A549 (cell line): ENCODE results near the gene EPPIN. TPM values are rescaled to one million over a fixed set of nuclear protein-coding genes. Genes with fewer than 3 reads are reported as not detected.

Source experiments
- ATAC-seq, 2 experiments: fragments of 200-7000 bp in 1 of 2; fragments of >200 bp in 1 of 2; cut with Nextera tagmentation in 1 of 2; cut with Tn5 transposase in 1 of 2; 3 replicates each; pipeline versions ENCODE4 v1.8.0 to v1.9.1; 2018 to 2020; ENCODE audit warnings: mild to moderate bottlenecking in 1 of 2, moderate library complexity in 1 of 2
- CTCF ChIA-PET: fragments of 300-600 bp; sonication (Branson Sonifier 250); formaldehyde crosslinking; extraction: SDS; loops from one replicate; lab custom pipeline; 2021; ENCODE audit warnings: antibody characterized with exemption, inconsistent platforms; lab: Yijun Ruan, JAX
- POLR2A ChIA-PET: fragments of 350-600 bp; formaldehyde crosslinking; extraction: SDS; loops from one replicate; lab custom pipeline; 2021; ENCODE audit warnings: antibody characterized with exemption, inconsistent platforms; lab: Yijun Ruan, JAX
- DNase-seq, 2 experiments: peaks; one replicate each; pipeline versions ENCODE4 v3.0.0 to v3.0.0-alpha.2; 2011 to 2016; ENCODE audit warnings: low read depth in 1 of 2, low spot score in 1 of 2
- FAIRE-seq: peaks from 2 replicates; lab custom pipeline; 2011; peaks lifted over from hg19 to GRCh38; lab: Jason Lieb, UNC
- H3K27ac ChIP-seq, 2 experiments: fragments of >200 bp; sonication (Bioruptor Twin); formaldehyde crosslinking; 3 replicates each; pipeline ENCODE4 v1.5.1; 2016 to 2017
- H3K4me1 ChIP-seq: fragments of >200 bp; sonication (Bioruptor Twin); formaldehyde crosslinking; 3 replicates; pipeline ENCODE4 v1.6.1; 2016
- H3K4me2 ChIP-seq: fragments of >200 bp; sonication (Bioruptor Twin); formaldehyde crosslinking; 3 replicates; pipeline ENCODE4 v1.6.1; 2016
- H3K4me3 ChIP-seq: fragments of >200 bp; sonication (Bioruptor Twin); formaldehyde crosslinking; 3 replicates; pipeline ENCODE4 v1.5.1; 2016
- H3K9me3 ChIP-seq: fragments of >200 bp; sonication (Bioruptor Twin); formaldehyde crosslinking; 3 replicates; pipeline ENCODE4 v1.6.1; 2016
- CHD2 ChIP-seq: fragments of 150-350 bp; IDR thresholded peaks from 2 replicates; pipeline ENCODE4 v1.6.1; 2014; ENCODE audit warnings: low read length; ENCODE audit not compliant: partially characterized antibody
- CTCF ChIP-seq: fragments of >200 bp; sonication (Bioruptor Twin); formaldehyde crosslinking; IDR thresholded peaks from 3 replicates; pipeline ENCODE4 v1.5.1; 2016
- E2F6 ChIP-seq: IDR thresholded peaks from 2 replicates; pipeline ENCODE4 v1.6.1; 2012; ENCODE audit warnings: low read depth, borderline replicate concordance
- EHF ChIP-seq: fragments of 250-450 bp; sonication (Bioruptor Pico); IDR thresholded peaks from 2 replicates; pipeline ENCODE4 v1.5.0; 2020; ENCODE audit warnings: mild to moderate bottlenecking
- FOSB ChIP-seq: fragments of 250-450 bp; sonication (Bioruptor Pico); IDR thresholded peaks from 2 replicates; pipeline ENCODE4 v1.5.0; 2020; ENCODE audit warnings: mild to moderate bottlenecking, moderate library complexity
- HEYL ChIP-seq: fragments of 250-450 bp; sonication (Bioruptor Pico); IDR thresholded peaks from 2 replicates; pipeline ENCODE4 v1.8.0; 2021; ENCODE audit warnings: mild to moderate bottlenecking, moderate library complexity
- JUN ChIP-seq, 2 experiments: fragments of >200 bp; sonication (Bioruptor Twin); formaldehyde crosslinking; IDR thresholded peaks; 2 replicates in 1 of 2; 3 replicates in 1 of 2; pipeline ENCODE4 v1.6.1; 2016 to 2017
- JUNB ChIP-seq: fragments of >200 bp; sonication (Bioruptor Twin); formaldehyde crosslinking; IDR thresholded peaks from 2 replicates; pipeline ENCODE4 v1.6.1; 2016
- KDM1A ChIP-seq: fragments of 200-600 bp; sonication (generic); IDR thresholded peaks from 2 replicates; pipeline ENCODE4 v1.6.1; 2016; ENCODE audit warnings: low read depth, mild to moderate bottlenecking
- KDM5A ChIP-seq: fragments of 200-600 bp; sonication (generic); IDR thresholded peaks from 2 replicates; pipeline ENCODE4 v1.6.1; 2016; ENCODE audit warnings: antibody characterized with exemption, mild to moderate bottlenecking
- NFE2L2 ChIP-seq: fragments of 150-350 bp; conservative IDR thresholded peaks from 2 replicates; pipeline ENCODE4 v1.6.1; 2014; ENCODE audit warnings: low read length
- NPAS2 ChIP-seq: fragments of 250-450 bp; sonication (Bioruptor Pico); IDR thresholded peaks from 2 replicates; pipeline ENCODE4 v1.8.0; 2022; ENCODE audit warnings: mild to moderate bottlenecking, moderate library complexity, borderline replicate concordance
- NR3C1 ChIP-seq: fragments of >200 bp; sonication (Bioruptor Twin); formaldehyde crosslinking; IDR thresholded peaks from 3 replicates; pipeline ENCODE4 v1.6.1; 2017
- RARB ChIP-seq: fragments of 250-450 bp; sonication (Bioruptor Pico); IDR thresholded peaks from 2 replicates; pipeline ENCODE4 v1.8.0; 2021; ENCODE audit warnings: mild to moderate bottlenecking, moderate library complexity
- RCOR1 ChIP-seq: fragments of 150-350 bp; IDR thresholded peaks from 2 replicates; pipeline ENCODE4 v1.6.1; 2014; ENCODE audit warnings: antibody characterized with exemption, low read length, low read depth
- REST ChIP-seq: fragments of 200-600 bp; sonication (generic); IDR thresholded peaks from 2 replicates; pipeline ENCODE4 v1.6.1; 2016; ENCODE audit warnings: antibody characterized with exemption, mild to moderate bottlenecking, moderate library complexity
- RNF2 ChIP-seq: fragments of 200-600 bp; sonication (generic); IDR thresholded peaks from 2 replicates; pipeline ENCODE4 v1.6.1; 2016; ENCODE audit warnings: low read depth, mild to moderate bottlenecking, antibody characterized with exemption, moderate library complexity, borderline replicate concordance
- SMC3 ChIP-seq: fragments of >200 bp; sonication (Bioruptor Twin); formaldehyde crosslinking; IDR thresholded peaks from 3 replicates; pipeline ENCODE4 v1.6.1; 2018; ENCODE audit warnings: inconsistent platforms
- WGBS: methylation state at CpG from one replicate; pipeline ENCODE4 v1.1.6; 2017; ENCODE audit errors: missing lambda C conversion rate; 5-methylcytosine and 5-hydroxymethylcytosine counted together
- polyA plus RNA-seq, 4 experiments: library from polyadenylated mRNA; depleted of rRNA in 3 of 4; stranded (reverse); fragments of >200 nt; fragmentation: RNase III in 1 of 4; extraction: RNeasy Plus Mini Kit Qiagen cat#74134 plus additional on column Dnase treatment in 1 of 4; gene quantifications; 2 replicates in 3 of 4; 3 replicates in 1 of 4; pipeline ENCODE4 v1.2.3, GENCODE V29; 2011 to 2017
- TF ChIP-seq, protein P1 (sequence below): IDR thresholded peaks from 2 replicates; pipeline ENCODE4 v1.6.1; 2012

EPPIN gene
- polyA plus RNA-seq, 2 of the 4 experiments (the other 2 are of a cell fraction): not detected

- CTCF ChIA-PET: interaction anchor here (1.4 kb wide), 1 partner anchor 21 kb away, joined by 3 read pairs; no protein-coding TSS in a partner anchor
- TF ChIP-seq E2F6 (no peak), JUNB (no peak), EHF (CRISPR knock-in tag) (no peak), CTCF (no peak), REST (no peak), CHD2 (no peak), NFE2L2 (no peak), NR3C1 (no peak), FOSB (CRISPR knock-in tag) (no peak)
- TF ChIP-seq, protein P1, sequence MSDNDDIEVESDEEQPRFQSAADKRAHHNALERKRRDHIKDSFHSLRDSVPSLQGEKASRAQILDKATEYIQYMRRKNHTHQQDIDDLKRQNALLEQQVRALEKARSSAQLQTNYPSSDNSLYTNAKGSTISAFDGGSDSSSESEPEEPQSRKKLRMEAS: no peak
Observed at GRCh38 chr20:45503403-45503802, 43.8 kb downstream of the EPPIN start.

GRCh38 chr20:45502561-45502960 lies 44.6 kb downstream of the EPPIN start:
- Histone ChIP-seq H3K4me1 (no peaks in the 10 kb centered on the region), H3K4me3 (no peak overlapping the region), H3K27ac (no peak overlapping the region), H3K9me3 (no peaks in the 10 kb centered on the region), H3K4me2 (no peak overlapping the region)
- no peak for DNase-seq
- no peak for FAIRE-seq
- POLR2A ChIA-PET: no interaction called here
- CTCF ChIA-PET: interaction anchor here (0.6 to 1.4 kb wide), 3 partner anchors 36 to 286 kb away, joined by 3 read pairs; no protein-coding TSS in a partner anchor
- TF ChIP-seq RARB (CRISPR knock-in tag): no peak
- no peak for TF ChIP-seq RCOR1
- TF ChIP-seq HEYL (CRISPR knock-in tag): no peak
- TF ChIP-seq NR3C1: no peak
- TF ChIP-seq KDM5A: no peak
- no peak for TF ChIP-seq NPAS2 (CRISPR knock-in tag)
- no peak for TF ChIP-seq KDM1A
- TF ChIP-seq, protein P1: no peak
- TF ChIP-seq REST: no peak
- no peak for TF ChIP-seq JUN (IDR thresholded peaks at IDR 0.05)
- no peak for TF ChIP-seq CHD2
- no peak for TF ChIP-seq RNF2
- no peak for TF ChIP-seq SMC3
- WGBS: 0% methylated on average over 1 of the region's 1 CpG
- no peak for ATAC-seq

More at GRCh38 chr20:45503403-45503802, 43.8 kb downstream of the EPPIN start:
- 16% methylated on average over 2 of the region's 2 CpGs for WGBS
- no peaks in the 10 kb centered on the region for H3K9me3 ChIP-seq
- FAIRE-seq (no peak), ATAC-seq (no peak), DNase-seq (no peak)
- POLR2A ChIA-PET: no interaction called here
- no peak overlapping the region for H3K4me2 ChIP-seq
- no peak overlapping the region for H3K27ac ChIP-seq
- H3K4me3 ChIP-seq: no peak overlapping the region
- H3K4me1 ChIP-seq: no peaks in the 10 kb centered on the region
